Islet of Langerhans (tissue), 1 donor: ENCODE measurements around the gene CFAP97.
A peak's percentile ranks its signal among the peaks of the same experiment; 100 is the strongest.
"Not testable (repeated sequence)": the region's sequence is repeated elsewhere in the genome, so short reads cannot be mapped to it uniquely, and the experiment has no call there.

Experiments used
- FAIRE-seq: peaks from one replicate; lab custom pipeline; 2011; peaks lifted over from hg19 to GRCh38; lab: Jason Lieb, UNC

The CFAP97 gene

GRCh38 chr4:185221912-185222311, 18.1 kb upstream of the CFAP97 start:
- FAIRE-seq = no peak

- no peak for FAIRE-seq
Measured at GRCh38 chr4:185221491-185221890, 17.7 kb upstream of the CFAP97 start.

GRCh38 chr4:185219551-185220344, 15.9 kb upstream of the CFAP97 start:
- FAIRE-seq = no peak

- FAIRE-seq = no peak
Measured at GRCh38 chr4:185218312-185218711, 14.5 kb upstream of the CFAP97 start.

GRCh38 chr4:185217408-185217975, 13.7 kb upstream of the CFAP97 start:
- FAIRE-seq = no peak

GRCh38 chr4:185215261-185215660, 11.5 kb upstream of the CFAP97 start:
- FAIRE-seq = no peak

GRCh38 chr4:185213877-185214276, 10.1 kb upstream of the CFAP97 start:
- no peak for FAIRE-seq

GRCh38 chr4:185212581-185212980, 8.8 kb upstream of the CFAP97 start:
- no peak for FAIRE-seq

- FAIRE-seq = no peak
Measured at GRCh38 chr4:185211641-185212040, 7.8 kb upstream of the CFAP97 start.

GRCh38 chr4:185211035-185211434, 7.2 kb upstream of the CFAP97 start:
- FAIRE-seq = no peak

- FAIRE-seq = no peak
Measured at GRCh38 chr4:185210102-185210981, 6.5 kb upstream of the CFAP97 start.

GRCh38 chr4:185209852-185210101, 6.0 kb upstream of the CFAP97 start:
- not testable (repeated sequence) for FAIRE-seq

GRCh38 chr4:185209031-185209851, 5.4 kb upstream of the CFAP97 start, which contains the start of gene SNX25:
TSS of gene SNX25 (plus strand) at chr4:185209598. CDS start at chr4:185209827, 229 bp downstream.
- FAIRE-seq = peak; percentile 64

- FAIRE-seq = no peak
Measured at GRCh38 chr4:185207466-185207865, 3.7 kb upstream of the CFAP97 start.

- FAIRE-seq = no peak
Measured at GRCh38 chr4:185205697-185206342, 2.0 kb upstream of the CFAP97 start.

GRCh38 chr4:185205073-185205472, 1.3 kb upstream of the CFAP97 start:
- FAIRE-seq = not testable (repeated sequence)

GRCh38 chr4:185204238-185204910, 574 bp upstream of the CFAP97 start:
- FAIRE-seq = no peak

- no peak for FAIRE-seq
Measured at GRCh38 chr4:185202984-185203485, 765 bp downstream of the CFAP97 start.

- no peak for FAIRE-seq
Measured at GRCh38 chr4:185201977-185202962, 1.5 kb downstream of the CFAP97 start.

- not testable (repeated sequence) for FAIRE-seq
Measured at GRCh38 chr4:185198189-185198588, 5.6 kb downstream of the CFAP97 start.
